Endodermal cell (in vitro differentiated cells): ENCODE data around the gene YJU2. TPM values are rescaled to one million over a fixed set of nuclear protein-coding genes. Genes with fewer than 3 reads are reported as not detected.

ENCODE experiments used
- DNase-seq: peaks from one replicate; pipeline ENCODE4 v3.0.0-alpha.2; 2017
- H3K27ac ChIP-seq: 2 replicates; pipeline ENCODE4 v1.5.1; 2013; ENCODE audit warnings: mild to moderate bottlenecking, low read depth, low read length, moderate library complexity
- H3K27me3 ChIP-seq: 2 replicates; pipeline ENCODE4 v1.6.1; 2013; ENCODE audit warnings: mild to moderate bottlenecking, low read length, moderate library complexity; ENCODE audit not compliant: insufficient read depth, control insufficient read depth, poor library complexity, severe bottlenecking
- H3K36me3 ChIP-seq: 2 replicates; pipeline ENCODE4 v1.7.0; 2013; ENCODE audit warnings: mild to moderate bottlenecking, low read length, moderate library complexity; ENCODE audit not compliant: control insufficient read depth, insufficient read depth
- H3K4me1 ChIP-seq: one replicate; pipeline ENCODE4 v1.7.0; 2013; ENCODE audit warnings: low read length; ENCODE audit not compliant: control insufficient read depth, insufficient read depth
- H3K4me3 ChIP-seq: 2 replicates; pipeline ENCODE4 v1.5.1; 2013; ENCODE audit warnings: mild to moderate bottlenecking, low read length, moderate library complexity
- H3K9ac ChIP-seq: 2 replicates; pipeline ENCODE4 v1.6.1; 2013; ENCODE audit warnings: mild to moderate bottlenecking, low read length, moderate library complexity; ENCODE audit not compliant: poor library complexity, severe bottlenecking; ENCODE audit errors: extremely low read depth
- H3K9me3 ChIP-seq: 2 replicates; pipeline ENCODE4 v1.6.1; 2013; ENCODE audit warnings: mild to moderate bottlenecking, low read length, moderate library complexity; ENCODE audit not compliant: control insufficient read depth
- H3K27ac Mint-ChIP-seq: 2 replicates; pipeline ENCODE4 v1.8.0; 2020; ENCODE audit warnings: mixed read lengths
- H3K27me3 Mint-ChIP-seq: 2 replicates; pipeline ENCODE4 v1.8.0; 2021; ENCODE audit warnings: mild to moderate bottlenecking, mixed read lengths; ENCODE audit not compliant: insufficient read depth
- H3K36me3 Mint-ChIP-seq: 2 replicates; pipeline ENCODE4 v1.8.0; 2020; ENCODE audit warnings: low read depth, mixed read lengths
- H3K4me1 Mint-ChIP-seq: 2 replicates; pipeline ENCODE4 v1.8.0; 2020; ENCODE audit warnings: mixed read lengths
- H3K4me3 Mint-ChIP-seq: 2 replicates; pipeline ENCODE4 v1.8.0; 2020; ENCODE audit warnings: mild to moderate bottlenecking, moderate library complexity, mixed read lengths
- H3K9me3 Mint-ChIP-seq: 2 replicates; pipeline ENCODE4 v1.8.0; 2020; ENCODE audit warnings: mild to moderate bottlenecking, mixed read lengths
- WGBS, 2 experiments: methylation state at CpG; one replicate each; pipeline versions ENCODE4 v1.1.5 to v1.1.7; 2013; ENCODE audit warnings: missing lambda C conversion rate in 2 of 2, mixed read lengths in 1 of 2; ENCODE audit not compliant: insufficient coverage in 1 of 2, insufficient read length in 1 of 2; 5-methylcytosine and 5-hydroxymethylcytosine counted together
- total RNA-seq, 2 donors: library from RNA; stranded (reverse); fragmentation: NEBNext Ultra II Directional in 1 of 2; extraction: Animal tissue kit (Norgen Biotek cat#: 25700) in 1 of 2; gene quantifications; 2 replicates in 1 of 2; 3 replicates in 1 of 2; pipeline ENCODE4 v1.2.1, GENCODE V29; 2021
- TF ChIP-seq, protein P1 (sequence below): fragments of 200-600 bp; sonication (generic); conservative IDR thresholded peaks from 2 replicates; pipeline ENCODE4 v1.5.0; 2021; ENCODE audit warnings: antibody characterized with exemption, mild to moderate bottlenecking

Gene YJU2
- total RNA-seq, 2 donors from 2014 or later, result 15.8 to 16.4 TPM

- Histone ChIP-seq H3K36me3 (no peaks in the 10 kb centered on the region), H3K9ac (no peak overlapping the region), H3K4me3 (no peak overlapping the region), H3K27ac (no peak overlapping the region), H3K4me1 (no peaks in the 10 kb centered on the region), H3K9me3 (no peaks in the 10 kb centered on the region), H3K27me3 (no peaks in the 10 kb centered on the region)
- no peak overlapping the region for H3K4me3 Mint-ChIP-seq
- no peak for DNase-seq
- WGBS, 2 experiments, result 89 to 91% methylated on average over 6 to 8 of the region's 8 CpGs
- H3K9me3 Mint-ChIP-seq, result no peaks in the 10 kb centered on the region
- H3K36me3 Mint-ChIP-seq, result no peaks in the 10 kb centered on the region
- H3K4me1 Mint-ChIP-seq, result peaks cover 6% of the 10 kb centered on the region
- TF ChIP-seq, protein P1, sequence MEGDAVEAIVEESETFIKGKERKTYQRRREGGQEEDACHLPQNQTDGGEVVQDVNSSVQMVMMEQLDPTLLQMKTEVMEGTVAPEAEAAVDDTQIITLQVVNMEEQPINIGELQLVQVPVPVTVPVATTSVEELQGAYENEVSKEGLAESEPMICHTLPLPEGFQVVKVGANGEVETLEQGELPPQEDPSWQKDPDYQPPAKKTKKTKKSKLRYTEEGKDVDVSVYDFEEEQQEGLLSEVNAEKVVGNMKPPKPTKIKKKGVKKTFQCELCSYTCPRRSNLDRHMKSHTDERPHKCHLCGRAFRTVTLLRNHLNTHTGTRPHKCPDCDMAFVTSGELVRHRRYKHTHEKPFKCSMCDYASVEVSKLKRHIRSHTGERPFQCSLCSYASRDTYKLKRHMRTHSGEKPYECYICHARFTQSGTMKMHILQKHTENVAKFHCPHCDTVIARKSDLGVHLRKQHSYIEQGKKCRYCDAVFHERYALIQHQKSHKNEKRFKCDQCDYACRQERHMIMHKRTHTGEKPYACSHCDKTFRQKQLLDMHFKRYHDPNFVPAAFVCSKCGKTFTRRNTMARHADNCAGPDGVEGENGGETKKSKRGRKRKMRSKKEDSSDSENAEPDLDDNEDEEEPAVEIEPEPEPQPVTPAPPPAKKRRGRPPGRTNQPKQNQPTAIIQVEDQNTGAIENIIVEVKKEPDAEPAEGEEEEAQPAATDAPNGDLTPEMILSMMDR, result no peak
- no peak overlapping the region for H3K27ac Mint-ChIP-seq
- peaks cover 3% of the 10 kb centered on the region for H3K27me3 Mint-ChIP-seq
Measured at GRCh38 chr19:4298810-4299550, 52.1 kb downstream of the YJU2 start.

- Mint-ChIP-seq H3K4me3 (no peak overlapping the region), H3K9me3 (no peaks in the 10 kb centered on the region)
- WGBS, 2 experiments, result 96% methylated on average over 3 of the region's 3 CpGs; no CpG with 5 or more reads in 1 of the 2 experiments
Measured at GRCh38 chr19:4300589-4300988, 53.7 kb downstream of the YJU2 start.

DNA sequence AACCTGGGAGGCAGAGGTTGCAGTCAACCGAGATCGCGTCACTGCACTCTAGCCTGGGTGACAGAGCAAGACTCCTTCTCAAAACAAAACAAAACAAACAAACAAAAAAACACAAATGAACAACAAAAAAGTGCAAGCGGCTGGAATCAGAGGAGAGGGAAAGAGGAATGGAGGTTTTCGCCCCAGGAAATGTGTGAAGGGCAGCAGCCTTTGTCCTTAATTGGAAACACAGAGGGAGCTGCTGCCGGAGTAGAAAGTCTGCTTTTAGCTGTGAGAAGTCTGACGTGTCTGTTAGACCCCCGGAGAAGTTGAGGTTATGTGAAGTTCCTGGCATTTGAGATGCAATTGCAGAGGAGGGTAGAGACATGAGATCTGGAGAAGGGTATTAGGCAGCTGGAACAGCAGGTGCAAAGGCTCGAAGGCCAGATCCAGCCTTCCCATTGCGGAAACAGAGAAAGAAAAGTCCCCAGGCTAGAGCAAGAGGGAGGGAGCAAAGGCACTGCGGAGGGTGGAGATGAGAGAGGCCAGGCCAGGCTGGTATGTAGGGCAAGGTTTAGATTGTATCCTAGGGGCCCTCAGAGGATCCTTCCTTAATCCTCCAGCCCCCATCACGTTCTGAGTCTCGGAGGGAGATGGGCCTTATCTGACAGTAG lies 54.8 kb downstream of the YJU2 start:
- Histone ChIP-seq H3K4me1 (no peaks in the 10 kb centered on the region), H3K36me3 (no peaks in the 10 kb centered on the region), H3K27ac (peak overlapping the region; percentile 63), H3K27me3 (no peaks in the 10 kb centered on the region), H3K9ac (no peak overlapping the region), H3K9me3 (no peaks in the 10 kb centered on the region), H3K4me3 (no peak overlapping the region)
- Mint-ChIP-seq H3K9me3 (no peaks in the 10 kb centered on the region), H3K27me3 (no peaks in the 10 kb centered on the region), H3K27ac (peak overlapping the region; percentile 12), H3K36me3 (peaks cover 2% of the 10 kb centered on the region), H3K4me1 (peaks cover 6% of the 10 kb centered on the region), H3K4me3 (no peak overlapping the region)
- TF ChIP-seq, protein P1, result no peak
- 59 to 77% methylated on average over 7 to 11 of the region's 13 CpGs for WGBS, 2 experiments
- no peak for DNase-seq

More at GRCh38 chr19:4300589-4300988, 53.7 kb downstream of the YJU2 start:
- Mint-ChIP-seq H3K4me1 (peaks cover 6% of the 10 kb centered on the region), H3K36me3 (no peaks in the 10 kb centered on the region), H3K27me3 (no peaks in the 10 kb centered on the region), H3K27ac (no peak overlapping the region)
- H3K4me1 ChIP-seq, result no peaks in the 10 kb centered on the region
- no peaks in the 10 kb centered on the region for H3K9me3 ChIP-seq
- no peak overlapping the region for H3K27ac ChIP-seq
- no peak overlapping the region for H3K4me3 ChIP-seq
- no peak for DNase-seq
- TF ChIP-seq, protein P1, result no peak
- no peaks in the 10 kb centered on the region for H3K27me3 ChIP-seq
- H3K36me3 ChIP-seq, result no peaks in the 10 kb centered on the region
- no peak overlapping the region for H3K9ac ChIP-seq
